ENCODE measurements around the gene NDUFB7.
A peak's percentile ranks its signal among the peaks of the same experiment; 100 is the strongest.

NDUFB7 gene

DNA sequence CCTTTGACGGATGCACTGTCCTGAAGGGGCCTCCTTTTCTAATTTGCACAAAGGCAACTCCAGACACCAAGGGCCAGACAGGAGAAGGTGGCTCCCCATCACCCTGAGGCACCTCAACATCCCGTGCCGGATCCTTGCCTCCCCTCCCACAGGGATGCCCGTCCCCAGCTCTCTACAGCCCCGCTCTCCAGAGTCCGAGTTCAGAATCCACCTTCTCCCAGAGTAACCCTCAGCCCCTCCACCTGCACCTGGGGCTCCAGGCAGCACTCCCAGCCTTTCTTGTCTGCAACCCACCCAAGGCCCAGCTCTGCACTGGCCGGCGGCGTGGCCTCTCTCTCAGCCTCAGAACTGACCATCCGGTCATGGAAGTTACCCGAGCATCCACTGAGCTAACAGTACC, 4.8 kb downstream of the NDUFB7 start:
- TF ChIP-seq, protein P1, sequence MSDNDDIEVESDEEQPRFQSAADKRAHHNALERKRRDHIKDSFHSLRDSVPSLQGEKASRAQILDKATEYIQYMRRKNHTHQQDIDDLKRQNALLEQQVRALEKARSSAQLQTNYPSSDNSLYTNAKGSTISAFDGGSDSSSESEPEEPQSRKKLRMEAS (IDR thresholded peaks at IDR 0.05): no peak
- TF ChIP-seq ZBTB7A (IDR thresholded peaks at IDR 0.05; ENCODE audit: low read depth): no peak
- no peak for TF ChIP-seq TAF1 (IDR thresholded peaks at IDR 0.05; ENCODE audit: low read depth)
- no peak for TF ChIP-seq CEBPB (IDR thresholded peaks at IDR 0.05)
- TF ChIP-seq, protein P2, sequence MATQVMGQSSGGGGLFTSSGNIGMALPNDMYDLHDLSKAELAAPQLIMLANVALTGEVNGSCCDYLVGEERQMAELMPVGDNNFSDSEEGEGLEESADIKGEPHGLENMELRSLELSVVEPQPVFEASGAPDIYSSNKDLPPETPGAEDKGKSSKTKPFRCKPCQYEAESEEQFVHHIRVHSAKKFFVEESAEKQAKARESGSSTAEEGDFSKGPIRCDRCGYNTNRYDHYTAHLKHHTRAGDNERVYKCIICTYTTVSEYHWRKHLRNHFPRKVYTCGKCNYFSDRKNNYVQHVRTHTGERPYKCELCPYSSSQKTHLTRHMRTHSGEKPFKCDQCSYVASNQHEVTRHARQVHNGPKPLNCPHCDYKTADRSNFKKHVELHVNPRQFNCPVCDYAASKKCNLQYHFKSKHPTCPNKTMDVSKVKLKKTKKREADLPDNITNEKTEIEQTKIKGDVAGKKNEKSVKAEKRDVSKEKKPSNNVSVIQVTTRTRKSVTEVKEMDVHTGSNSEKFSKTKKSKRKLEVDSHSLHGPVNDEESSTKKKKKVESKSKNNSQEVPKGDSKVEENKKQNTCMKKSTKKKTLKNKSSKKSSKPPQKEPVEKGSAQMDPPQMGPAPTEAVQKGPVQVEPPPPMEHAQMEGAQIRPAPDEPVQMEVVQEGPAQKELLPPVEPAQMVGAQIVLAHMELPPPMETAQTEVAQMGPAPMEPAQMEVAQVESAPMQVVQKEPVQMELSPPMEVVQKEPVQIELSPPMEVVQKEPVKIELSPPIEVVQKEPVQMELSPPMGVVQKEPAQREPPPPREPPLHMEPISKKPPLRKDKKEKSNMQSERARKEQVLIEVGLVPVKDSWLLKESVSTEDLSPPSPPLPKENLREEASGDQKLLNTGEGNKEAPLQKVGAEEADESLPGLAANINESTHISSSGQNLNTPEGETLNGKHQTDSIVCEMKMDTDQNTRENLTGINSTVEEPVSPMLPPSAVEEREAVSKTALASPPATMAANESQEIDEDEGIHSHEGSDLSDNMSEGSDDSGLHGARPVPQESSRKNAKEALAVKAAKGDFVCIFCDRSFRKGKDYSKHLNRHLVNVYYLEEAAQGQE (IDR thresholded peaks at IDR 0.05; ENCODE audit: low read depth): no peak
- TF ChIP-seq TEAD4 (IDR thresholded peaks at IDR 0.05): no peak

GRCh38 chr19:14566712-14567077, 5.2 kb downstream of the NDUFB7 start:
- TF ChIP-seq CEBPB (IDR thresholded peaks at IDR 0.05): no peak
- TF ChIP-seq, protein P1 (IDR thresholded peaks at IDR 0.05): no peak
- no peak for TF ChIP-seq CREB1 (IDR thresholded peaks at IDR 0.05; ENCODE audit: low read depth)
- TF ChIP-seq EP300 (IDR thresholded peaks at IDR 0.05; ENCODE audit: borderline replicate concordance): no peak

DNA sequence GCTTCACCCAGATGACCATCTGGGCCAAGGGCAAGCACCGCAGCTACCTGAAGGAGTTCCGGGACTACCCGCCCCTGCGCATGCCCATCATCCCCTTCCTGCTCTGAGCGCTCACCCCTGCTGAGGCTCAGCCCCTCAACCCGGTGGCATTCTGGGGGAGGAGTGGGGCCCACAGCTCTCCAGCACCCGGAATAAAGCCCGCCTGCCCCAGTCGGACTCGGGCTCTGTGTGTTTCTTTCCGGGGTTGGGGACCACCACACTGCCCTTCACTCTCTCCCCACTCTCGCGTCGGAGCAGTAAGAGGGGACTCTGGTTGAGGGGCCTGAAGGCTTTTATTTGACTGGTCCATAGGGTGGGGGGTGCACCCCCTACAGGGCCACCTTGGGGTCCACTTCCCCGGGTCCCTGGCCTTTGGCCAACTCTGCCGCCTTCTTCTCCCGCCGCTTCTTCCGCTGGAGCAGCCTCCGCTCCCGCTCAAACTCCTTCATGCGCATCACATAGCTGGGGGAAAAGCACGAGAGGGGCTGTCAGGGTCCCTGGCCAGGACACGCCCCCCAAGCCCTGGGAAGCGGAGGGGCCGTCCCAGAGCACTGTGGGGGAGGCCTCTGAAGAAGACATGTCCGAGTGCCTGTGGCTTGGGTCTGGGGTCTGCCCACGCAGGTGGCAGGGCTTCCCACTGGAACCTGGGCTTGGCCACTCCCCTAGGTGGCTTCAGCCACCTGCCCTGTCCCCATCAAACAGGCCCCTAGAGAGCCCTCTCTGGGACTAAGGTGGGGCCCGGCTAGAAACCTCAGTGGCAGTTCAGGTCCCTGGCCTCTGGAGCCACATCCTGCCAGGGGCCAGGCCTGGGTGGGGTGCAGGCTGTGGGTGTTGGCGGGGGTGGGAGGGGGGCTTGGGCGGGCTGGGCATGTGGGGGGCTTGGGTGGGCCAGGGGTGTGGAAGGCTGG, 5.8 kb downstream of the NDUFB7 start:
- TF ChIP-seq FOXM1 (IDR thresholded peaks at IDR 0.05; ENCODE audit: borderline replicate concordance, low read depth): no peak
- no peak for TF ChIP-seq TEAD4 (IDR thresholded peaks at IDR 0.05)
- no peak for TF ChIP-seq EP300 (IDR thresholded peaks at IDR 0.05; ENCODE audit: borderline replicate concordance)
- TF ChIP-seq, protein P1 (IDR thresholded peaks at IDR 0.05): no peak
- TF ChIP-seq RAD21 (IDR thresholded peaks at IDR 0.05; ENCODE audit: low read depth): no peak
- no peak for TF ChIP-seq CREB1 (IDR thresholded peaks at IDR 0.05; ENCODE audit: low read depth)

GRCh38 chr19:14565298-14565679, 6.6 kb downstream of the NDUFB7 start:
- no peak for TF ChIP-seq CREB1 (IDR thresholded peaks at IDR 0.05; ENCODE audit: low read depth)
- TF ChIP-seq, protein P2 (IDR thresholded peaks at IDR 0.05; ENCODE audit: low read depth): no peak
- no peak for TF ChIP-seq YY1 (IDR thresholded peaks at IDR 0.05; ENCODE audit: low read depth)
- TF ChIP-seq, protein P3, sequence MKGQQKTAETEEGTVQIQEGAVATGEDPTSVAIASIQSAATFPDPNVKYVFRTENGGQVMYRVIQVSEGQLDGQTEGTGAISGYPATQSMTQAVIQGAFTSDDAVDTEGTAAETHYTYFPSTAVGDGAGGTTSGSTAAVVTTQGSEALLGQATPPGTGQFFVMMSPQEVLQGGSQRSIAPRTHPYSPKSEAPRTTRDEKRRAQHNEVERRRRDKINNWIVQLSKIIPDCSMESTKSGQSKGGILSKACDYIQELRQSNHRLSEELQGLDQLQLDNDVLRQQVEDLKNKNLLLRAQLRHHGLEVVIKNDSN (IDR thresholded peaks at IDR 0.05): no peak
- no peak for TF ChIP-seq TAF1 (IDR thresholded peaks at IDR 0.05; ENCODE audit: low read depth)
- no peak for TF ChIP-seq RAD21 (IDR thresholded peaks at IDR 0.05; ENCODE audit: low read depth)

DNA sequence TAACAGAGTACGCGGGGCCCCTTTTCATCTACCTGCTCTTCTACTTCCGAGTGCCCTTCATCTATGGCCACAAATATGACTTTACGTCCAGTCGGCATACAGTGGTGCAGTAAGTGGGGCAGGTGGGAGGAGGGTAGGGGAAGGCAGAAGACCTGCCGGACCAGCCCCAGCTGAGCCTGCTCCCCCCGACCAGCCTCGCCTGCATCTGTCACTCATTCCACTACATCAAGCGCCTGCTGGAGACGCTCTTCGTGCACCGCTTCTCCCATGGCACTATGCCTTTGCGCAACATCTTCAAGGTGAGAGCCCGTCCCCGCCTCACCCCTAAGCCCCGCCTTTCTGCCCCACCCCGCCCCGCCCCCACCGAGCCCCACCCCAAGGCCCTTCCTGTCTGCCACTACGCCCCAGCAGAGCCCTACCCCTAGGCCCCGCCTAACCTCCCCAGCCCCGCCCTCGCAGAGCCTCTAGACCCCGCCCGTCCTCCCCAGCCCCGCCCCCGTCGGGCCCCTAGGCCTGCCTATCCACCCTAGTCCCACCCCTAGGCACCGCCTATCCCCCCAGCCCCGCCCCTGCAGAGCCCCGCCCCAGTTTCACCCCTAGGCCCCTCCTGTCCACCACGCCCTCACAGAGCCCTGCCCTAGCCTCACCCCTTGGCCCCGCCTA, 7.7 kb downstream of the NDUFB7 start:
- TF ChIP-seq NFIC (IDR thresholded peaks at IDR 0.05) (no peak), CEBPB (IDR thresholded peaks at IDR 0.05) (peak; percentile 95), EP300 (IDR thresholded peaks at IDR 0.05; ENCODE audit: borderline replicate concordance) (no peak), YY1 (IDR thresholded peaks at IDR 0.05; ENCODE audit: low read depth) (no peak)
- TF ChIP-seq, protein P3 (IDR thresholded peaks at IDR 0.05): no peak
- TF ChIP-seq, protein P1 (IDR thresholded peaks at IDR 0.05): peak; percentile 50; the same call in 1 of the 2 replicates

DNA sequence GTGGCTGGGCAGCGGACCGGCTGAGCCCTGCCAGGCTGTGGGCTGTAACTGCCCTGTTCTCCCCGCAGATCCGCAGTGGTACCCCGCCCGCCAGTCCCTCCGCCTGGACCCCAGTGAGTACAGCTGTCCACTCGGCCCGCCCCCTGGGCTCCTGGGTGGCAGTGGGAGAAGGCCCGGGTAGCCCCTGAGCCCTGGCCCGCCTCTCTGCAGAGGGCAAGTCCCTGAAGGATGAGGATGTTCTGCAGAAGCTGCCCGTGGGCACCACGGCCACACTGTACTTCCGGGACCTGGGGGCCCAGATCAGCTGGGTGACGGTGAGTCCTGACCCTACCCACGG, 8.3 kb downstream of the NDUFB7 start:
- TF ChIP-seq, protein P3 (IDR thresholded peaks at IDR 0.05): no peak
- TF ChIP-seq TCF12 (IDR thresholded peaks at IDR 0.05; ENCODE audit: low read depth) (no peak), CEBPB (IDR thresholded peaks at IDR 0.05) (no peak), RAD21 (IDR thresholded peaks at IDR 0.05; ENCODE audit: low read depth) (no peak), TEAD4 (IDR thresholded peaks at IDR 0.05) (no peak), EGR1 (IDR thresholded peaks at IDR 0.05) (no peak), TAF1 (IDR thresholded peaks at IDR 0.05; ENCODE audit: low read depth) (no peak), CREB1 (IDR thresholded peaks at IDR 0.05; ENCODE audit: low read depth) (no peak), NFIC (IDR thresholded peaks at IDR 0.05) (no peak), FOXM1 (IDR thresholded peaks at IDR 0.05; ENCODE audit: borderline replicate concordance, low read depth) (no peak), ZBTB7A (IDR thresholded peaks at IDR 0.05; ENCODE audit: low read depth) (no peak), YY1 (IDR thresholded peaks at IDR 0.05; ENCODE audit: low read depth) (no peak), EP300 (IDR thresholded peaks at IDR 0.05; ENCODE audit: borderline replicate concordance) (no peak)
- TF ChIP-seq, protein P2 (IDR thresholded peaks at IDR 0.05; ENCODE audit: low read depth): no peak
- TF ChIP-seq, protein P1 (IDR thresholded peaks at IDR 0.05): no peak

All from Ishikawa (cell line).